ENCODE data around the gene FGD5.

Gene FGD5

DNA sequence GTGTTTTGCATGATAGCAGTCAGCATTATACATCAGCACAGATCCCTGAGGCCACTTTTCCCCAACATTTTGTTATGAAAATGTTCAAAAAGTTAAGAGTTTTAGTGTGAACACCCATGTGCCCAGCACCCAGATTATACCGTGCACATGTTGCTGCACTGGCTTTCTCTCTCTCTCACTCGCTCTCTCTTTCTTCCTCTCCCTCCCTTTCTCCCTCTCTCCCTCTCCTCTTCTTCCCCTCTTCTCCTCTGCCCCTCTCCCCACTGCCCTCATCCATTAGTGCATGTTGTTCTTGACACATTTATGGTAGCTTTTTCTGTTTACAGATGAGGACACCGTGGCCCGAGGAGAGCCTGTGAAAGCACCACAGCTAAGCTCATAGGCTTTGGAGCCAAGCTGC, 7.3 kb downstream of the FGD5 start:
- no peak overlapping the region for H3K4me3 ChIP-seq (ENCODE audit: low read depth, low read length)

DNA sequence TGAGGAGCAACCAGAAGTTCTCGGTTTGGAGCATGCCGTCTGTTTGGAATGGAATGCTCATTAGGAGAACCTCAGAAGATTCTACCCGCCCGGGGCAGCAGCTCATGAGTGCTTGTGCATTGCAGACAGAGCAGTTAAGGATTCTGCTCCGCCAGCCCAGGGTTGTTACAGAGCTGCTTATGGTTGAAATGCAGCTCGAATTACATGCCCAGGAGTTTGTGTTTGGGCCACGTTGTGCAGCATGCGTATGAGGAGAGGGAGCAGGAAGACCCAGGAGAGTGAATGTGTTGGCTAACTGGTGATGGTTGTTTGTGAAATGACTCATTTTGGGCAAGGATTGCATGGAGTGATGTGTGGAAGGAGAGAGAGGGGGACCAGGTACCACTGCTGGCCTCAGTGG, 9.0 kb downstream of the FGD5 start:
- no peak overlapping the region for H3K4me3 ChIP-seq (ENCODE audit: low read depth, low read length)

DNA sequence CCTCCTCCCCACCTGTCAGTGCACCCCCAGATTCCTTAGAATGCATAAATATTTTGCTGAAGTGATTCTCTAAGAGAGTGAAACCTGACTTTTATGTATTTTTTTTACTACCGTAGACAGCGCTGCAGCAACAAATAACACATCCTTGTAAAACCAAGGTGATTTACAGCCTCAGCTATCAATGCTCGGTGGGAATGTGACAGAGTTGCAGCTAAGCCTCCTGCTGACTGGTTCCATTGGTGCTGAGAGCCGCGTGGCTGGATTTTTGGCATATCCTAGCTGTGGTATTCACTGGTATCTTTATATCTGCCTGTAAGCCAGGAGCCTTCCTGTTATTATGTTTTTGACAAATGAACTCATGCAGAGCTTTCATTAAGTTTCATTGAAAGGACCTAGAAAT, 11.0 kb downstream of the FGD5 start:
- H3K4me3 ChIP-seq (ENCODE audit: low read depth, low read length): no peak overlapping the region

DNA sequence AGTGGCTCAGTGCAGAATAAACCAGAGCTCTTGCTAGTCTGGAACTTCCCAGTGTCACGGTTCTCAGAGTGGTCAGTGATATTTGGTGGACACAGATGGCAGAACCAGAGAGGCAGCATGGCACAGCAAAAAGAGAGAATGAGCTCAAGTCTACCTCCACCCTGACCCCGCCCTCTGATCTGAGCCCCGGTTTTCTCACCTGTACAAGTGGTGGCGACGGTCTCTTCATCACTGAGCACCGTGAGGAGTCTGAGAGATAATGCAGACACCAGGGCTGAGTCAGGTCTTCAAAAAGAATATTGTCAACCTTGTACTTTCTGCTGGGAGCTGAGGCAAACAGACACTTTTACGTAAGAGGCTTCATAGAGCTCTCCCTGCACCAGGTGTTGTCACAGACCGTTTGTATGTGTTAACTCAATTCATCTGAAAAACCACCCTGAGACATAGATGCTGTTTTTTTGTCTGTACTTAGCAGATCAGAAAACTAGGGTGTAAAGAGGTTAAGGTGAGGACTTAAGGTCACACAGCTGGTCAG, 13.2 kb downstream of the FGD5 start:
- H3K4me3 ChIP-seq (ENCODE audit: low read depth, low read length): no peak overlapping the region

DNA sequence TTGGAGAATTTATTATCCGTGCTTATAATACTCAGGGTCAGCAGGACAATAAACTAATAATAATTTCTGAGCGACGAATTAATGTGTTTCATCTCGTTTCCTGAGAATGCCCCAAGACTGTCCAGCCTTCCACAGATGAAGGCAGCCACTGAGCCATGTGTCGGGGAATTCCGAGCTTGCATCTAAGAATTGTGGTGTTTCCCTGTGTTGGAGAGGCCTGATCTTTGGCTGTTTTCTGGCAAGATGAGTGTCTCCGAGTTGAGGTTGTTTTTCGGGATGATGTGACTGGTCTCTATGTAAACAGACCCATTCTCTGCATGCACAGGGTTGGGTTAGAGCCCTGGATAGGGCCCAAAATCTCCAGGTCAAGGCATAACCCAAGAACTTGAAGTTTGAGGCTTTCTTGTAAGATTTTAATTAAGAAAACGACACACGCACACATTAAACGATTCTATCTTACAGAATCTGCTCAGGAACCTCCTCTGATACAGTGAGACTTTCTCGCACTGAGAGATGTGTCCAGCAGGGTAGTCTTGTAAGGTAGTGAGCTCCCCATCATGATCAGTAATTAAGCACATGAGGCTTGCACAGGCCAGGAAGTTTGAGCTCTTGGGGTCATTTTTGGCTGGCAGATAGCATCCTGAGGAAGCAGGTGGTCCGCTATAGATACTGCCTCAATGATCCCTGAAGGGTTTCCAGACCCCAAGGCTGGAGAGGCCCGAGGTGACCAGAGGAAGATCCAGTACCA, 14.4 kb downstream of the FGD5 start:
- no peak overlapping the region for H3K4me3 ChIP-seq (ENCODE audit: low read depth, low read length)

DNA sequence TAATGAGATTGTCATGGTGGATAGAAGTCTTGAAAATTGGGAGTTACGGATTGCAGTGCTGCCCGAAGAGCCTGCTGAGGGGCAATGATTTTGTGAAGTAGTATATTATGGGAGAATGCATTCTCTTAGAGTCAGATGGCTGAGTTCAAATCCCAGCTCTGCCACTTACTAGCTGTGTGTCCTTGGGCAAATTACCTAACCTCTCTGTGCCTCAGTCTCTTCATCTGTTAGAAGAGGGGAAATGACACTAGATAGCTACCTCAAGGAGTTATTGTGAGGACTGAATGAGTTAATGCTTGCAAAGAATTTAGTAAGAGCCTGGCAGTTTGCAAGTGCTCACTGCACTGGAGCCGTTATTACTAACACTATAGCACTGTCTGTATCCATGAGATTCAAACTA, 15.4 kb downstream of the FGD5 start:
- H3K4me3 ChIP-seq (ENCODE audit: low read depth, low read length): no peak overlapping the region

DNA sequence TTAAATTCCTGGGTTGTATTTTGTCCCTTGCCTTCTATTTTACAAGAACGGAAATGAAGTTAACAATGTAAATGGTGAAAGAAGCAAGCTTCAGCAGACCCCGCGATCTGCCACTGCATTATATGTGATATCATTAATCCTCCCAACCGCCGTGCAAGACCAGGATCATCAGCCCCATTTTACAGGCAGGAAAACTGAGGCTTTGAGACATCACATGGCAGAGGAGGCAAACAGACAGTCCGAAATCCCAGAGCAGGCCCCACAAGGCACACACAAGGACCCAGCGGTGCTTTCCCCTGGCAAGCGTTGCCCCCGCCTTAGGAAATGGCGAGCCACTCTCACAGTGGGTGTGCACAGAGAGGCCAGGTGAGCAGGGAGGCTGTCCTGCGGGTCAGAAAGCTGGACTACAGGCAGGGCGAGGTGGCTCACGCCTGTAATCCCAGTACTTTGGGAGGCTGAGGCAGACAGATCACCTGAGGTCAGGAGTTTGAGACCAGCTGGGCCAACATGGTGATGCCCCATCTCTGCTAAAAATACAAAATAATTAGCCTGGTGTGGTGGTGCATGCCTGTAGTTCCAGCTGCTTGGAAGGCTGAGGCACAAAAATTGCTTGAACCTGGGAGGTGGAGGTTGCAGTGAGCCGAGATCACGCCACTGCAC, 16.2 kb downstream of the FGD5 start:
- H3K4me3 ChIP-seq (ENCODE audit: low read depth, low read length): no peak overlapping the region

DNA sequence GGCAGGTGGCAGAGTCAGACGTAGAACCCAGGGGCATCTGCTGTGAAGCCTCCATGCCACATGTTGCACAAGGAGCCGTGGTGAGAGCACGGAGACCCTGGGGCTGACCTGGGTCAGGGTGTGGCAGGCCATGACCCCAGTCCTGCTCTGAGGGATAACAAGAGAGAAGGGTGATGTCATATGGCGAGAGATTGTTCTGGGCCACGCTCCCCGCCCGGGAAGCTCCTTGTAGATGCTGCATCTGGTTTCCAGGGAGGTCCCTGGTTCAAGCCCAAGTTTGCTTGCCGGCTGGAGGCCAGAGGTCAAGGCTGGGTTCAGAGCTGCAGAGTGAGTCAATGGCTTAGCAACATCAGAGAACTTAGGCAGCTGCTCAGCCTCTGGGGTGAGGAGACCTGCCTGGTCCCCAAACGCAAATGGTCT, 17.3 kb downstream of the FGD5 start:
- H3K4me3 ChIP-seq (ENCODE audit: low read depth, low read length): no peak overlapping the region

DNA sequence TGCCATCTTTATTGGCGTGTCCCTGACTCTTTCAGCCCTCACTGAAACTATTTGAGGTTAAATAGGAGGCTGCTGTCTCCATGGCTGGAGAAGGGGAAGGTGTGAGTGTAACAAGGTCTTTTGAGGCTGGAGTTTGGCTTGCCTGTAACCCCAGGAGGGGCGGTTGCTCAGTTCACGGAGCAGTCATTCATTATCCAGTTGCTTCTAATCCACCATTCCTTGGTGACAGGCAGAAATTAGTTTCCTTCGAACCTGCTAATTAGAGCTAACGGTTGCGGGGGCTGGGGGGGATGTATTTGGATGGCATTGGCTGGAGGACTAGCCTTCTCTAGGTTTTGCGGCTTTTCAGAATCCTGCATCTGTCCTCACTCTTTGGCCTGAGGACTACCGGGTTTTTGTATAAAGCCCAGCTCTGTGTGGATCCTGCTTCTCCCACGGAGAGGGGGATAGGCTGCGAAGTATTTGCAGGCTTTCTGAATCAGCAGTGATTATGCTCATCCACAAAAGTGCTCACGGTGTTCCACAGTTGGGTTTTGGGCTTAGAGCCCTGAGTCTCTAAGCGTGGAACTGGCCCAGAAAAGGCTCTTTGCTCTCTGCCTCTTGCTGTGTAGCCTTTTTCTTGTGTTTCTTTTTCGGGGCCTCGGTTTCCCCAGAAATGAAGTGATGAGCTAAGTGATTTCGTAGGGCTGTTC, 18.6 kb downstream of the FGD5 start:
- H3K4me3 ChIP-seq (ENCODE audit: low read depth, low read length): no peak overlapping the region

DNA sequence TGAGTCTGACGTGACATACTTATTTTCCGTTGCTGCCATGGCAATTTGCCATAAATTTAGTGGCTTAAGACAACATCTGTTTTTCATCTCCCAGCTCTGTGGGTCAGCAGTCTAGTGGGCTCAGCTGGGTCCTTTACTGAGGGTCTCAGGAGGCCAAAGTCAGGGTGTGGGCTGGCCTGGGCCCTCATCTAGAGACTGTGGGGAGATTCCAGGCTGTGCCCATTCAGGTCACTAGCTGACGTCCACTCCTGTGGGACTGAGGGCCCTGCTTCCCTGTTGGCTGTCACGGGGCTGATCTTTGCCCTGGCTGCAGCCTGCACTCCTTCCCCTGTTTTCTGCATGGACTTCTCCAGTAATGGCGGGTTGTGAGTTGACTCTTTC, 19.1 kb downstream of the FGD5 start:
- H3K4me3 ChIP-seq (ENCODE audit: low read depth, low read length): no peak overlapping the region

DNA sequence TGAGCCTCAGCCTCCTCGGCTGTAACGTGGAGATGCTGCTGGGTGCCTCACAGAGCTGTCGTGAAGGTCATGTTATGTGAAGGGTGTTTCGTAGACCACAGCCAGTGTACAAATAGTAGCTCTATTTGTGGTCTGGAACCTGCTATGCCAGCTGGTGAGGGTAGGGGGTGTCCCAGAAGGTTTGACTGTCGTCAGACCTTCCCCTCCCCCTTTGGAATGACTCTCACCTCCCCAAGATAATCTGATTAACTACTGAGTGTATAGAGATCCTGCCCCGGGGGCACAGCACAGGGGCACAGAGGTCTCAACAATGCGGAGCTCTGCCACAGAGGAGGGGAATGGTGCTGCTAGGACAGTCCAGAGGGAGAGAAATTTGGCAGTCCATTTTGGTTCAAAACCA, 20.5 kb downstream of the FGD5 start:
- no peak overlapping the region for H3K4me3 ChIP-seq (ENCODE audit: low read depth, low read length)

DNA sequence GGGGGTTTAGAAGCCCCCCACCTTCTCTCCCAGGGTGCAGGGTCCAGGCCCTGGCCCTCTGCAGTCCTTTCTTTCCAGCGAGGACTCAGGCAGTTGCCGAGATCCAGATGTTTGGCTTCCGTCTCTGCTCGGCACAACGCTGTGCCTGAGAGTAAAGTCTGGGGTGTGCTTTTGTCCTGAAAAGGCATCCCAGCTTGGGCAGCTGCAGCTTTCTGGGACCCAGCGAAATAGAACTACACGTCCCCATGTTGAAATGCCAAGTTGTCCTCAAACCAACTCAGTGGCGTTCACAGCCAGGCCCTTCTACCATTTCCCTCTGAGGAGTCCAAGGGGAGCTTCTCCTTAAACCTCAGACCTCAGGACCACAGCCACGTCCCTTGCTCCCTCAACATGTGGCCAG, 23.1 kb downstream of the FGD5 start:
- H3K4me3 ChIP-seq (ENCODE audit: low read depth, low read length): no peak overlapping the region

DNA sequence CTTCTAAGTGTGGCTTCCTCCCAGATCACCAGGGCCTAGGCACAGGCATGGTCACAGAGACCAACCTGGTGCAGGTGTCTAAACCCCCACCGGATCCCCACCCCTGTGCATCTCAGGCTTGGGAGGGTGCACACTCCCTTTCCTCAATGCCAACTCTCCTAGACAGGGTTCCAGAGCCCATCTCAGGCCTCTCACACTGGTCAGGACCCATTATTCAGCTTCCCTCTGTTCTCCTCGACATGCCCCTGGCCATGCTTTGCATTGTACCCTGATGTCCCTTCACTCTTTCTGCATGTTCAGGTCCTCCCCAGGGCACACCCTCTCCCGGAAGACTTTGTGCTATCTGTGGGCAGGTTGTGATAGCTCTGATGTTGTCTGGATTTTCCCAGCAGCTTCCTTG, 23.5 kb downstream of the FGD5 start:
- H3K4me3 ChIP-seq (ENCODE audit: low read depth, low read length): no peak overlapping the region

DNA sequence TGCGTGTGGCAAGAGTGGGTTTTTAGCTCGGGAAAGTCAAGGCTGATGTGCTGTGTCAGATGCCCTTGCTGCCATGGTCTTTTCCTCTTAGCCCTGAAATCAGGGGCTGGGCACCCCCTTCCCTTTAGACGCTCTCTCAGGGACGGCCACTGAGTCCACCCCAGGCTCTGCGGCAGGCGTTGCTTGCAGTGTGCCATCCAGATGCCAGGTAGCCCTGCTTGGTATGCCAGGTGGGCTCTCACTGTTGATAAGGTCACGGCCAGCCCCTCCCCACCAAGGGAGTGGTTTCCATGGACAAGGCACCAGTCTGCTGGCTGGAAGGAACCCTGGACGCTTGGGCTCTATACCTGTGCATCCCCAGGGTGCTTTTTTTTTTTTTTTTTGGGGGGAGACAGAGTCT, 24.6 kb downstream of the FGD5 start:
- no peak overlapping the region for H3K4me3 ChIP-seq (ENCODE audit: low read depth, low read length)

DNA sequence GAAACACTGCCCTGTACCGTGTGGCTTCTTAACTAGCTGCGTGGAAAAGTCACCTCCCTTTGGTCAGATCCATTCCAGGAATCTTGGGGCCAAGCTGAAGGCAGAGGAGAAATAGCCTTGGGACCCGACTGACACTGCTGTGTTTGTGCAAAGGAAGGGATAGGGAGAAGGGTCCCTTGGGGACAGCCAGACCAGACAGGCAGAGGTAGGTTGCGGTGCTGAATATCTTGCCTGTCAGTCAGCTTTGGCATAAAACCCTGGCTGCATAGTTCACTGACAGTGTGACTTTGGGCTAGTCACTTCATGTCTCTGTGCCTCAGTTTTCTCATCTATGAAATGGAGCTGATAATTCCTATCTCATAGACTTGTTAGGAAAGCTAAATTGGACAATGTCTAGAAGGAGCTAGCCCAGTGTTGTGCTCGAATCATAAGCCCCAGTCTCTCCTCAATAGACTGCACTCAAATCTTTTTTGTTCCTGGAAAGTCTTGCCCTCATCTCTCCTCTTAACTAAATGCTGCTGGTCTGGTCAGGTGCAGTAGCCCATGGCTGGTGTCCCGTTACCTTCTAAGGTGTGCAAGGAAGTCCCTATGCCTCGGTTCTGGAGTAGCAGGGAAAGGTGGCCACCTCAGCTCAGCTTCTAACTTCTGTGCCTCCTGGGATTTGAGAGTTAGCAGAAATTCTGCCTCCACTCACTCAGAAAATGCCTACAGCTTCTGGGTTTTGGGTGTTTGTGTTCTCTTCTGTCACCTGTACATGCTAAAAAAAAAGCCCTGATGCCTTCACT, 25.8 kb downstream of the FGD5 start:
- no peak overlapping the region for H3K4me3 ChIP-seq (ENCODE audit: low read depth, low read length)

DNA sequence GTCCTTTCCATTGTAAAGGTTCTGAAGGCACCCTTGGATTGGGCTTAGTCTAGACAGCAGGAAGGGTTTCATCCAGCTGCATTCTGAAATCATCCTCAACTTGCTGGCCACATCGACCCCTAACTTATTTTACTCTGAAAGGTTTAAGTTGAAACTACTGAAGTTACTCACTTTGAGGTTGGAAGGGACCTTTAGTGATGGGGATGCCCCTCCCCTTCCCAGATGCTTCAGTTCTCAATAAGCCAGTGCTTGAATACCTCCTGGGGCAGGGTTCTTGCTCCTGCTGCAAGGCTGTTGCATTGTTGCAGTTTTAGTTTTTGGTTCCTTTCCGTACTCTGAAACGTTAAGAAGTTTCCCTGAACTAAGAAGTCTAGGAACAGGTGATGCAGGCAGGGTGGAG, 26.4 kb downstream of the FGD5 start:
- H3K4me3 ChIP-seq (ENCODE audit: low read depth, low read length): no peak overlapping the region

DNA sequence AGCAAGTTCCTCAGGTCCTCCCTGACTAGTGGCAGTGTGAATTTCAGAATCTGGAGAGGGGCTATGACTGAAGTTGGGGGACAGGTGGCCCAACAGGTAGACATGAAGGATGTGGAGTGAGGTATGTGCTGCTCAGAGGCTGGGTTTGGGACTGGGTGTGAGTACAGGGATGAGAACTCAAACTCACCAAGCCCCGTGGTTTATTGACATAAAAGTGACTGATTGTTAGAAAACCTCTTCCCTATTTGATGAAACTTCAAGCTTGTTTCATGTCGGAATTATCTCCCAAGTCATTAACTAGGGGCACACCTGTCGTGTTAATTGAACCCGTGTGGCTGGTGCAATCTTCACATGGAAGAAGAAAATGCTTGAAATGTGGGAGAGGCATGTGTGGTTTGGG, 27.1 kb downstream of the FGD5 start:
- H3K4me3 ChIP-seq (ENCODE audit: low read depth, low read length): no peak overlapping the region

DNA sequence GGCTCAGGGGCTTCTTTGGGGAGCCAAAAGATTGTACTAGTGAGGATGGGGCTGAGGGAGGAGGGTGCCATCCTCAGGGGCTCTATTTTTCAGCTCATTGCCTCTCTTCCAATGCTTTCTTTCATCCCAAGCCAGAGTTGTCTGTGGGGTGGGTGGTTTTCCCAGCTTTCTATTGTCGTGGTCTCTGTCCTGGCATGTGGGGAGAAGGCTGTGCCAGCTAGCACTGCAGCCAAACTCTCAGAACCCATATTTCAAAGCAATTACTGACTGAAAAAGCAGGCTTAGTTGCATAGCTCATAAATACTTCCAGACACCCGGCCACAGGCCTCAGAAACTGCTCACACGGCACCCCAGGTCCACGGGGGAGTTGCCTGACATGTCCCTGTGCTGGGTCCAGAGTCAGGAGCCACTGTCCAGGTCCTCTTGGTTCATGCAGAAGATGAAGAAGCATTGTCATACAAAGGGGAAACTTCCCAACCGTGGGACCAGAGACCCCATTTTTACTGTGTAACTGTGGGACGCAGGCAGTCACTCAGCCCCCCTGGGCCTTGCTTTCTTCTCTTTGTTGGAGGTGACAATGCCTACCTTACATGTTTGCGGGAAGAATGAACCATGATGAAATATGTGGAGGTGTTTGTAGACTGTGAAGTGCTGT, 27.6 kb downstream of the FGD5 start:
- no peak overlapping the region for H3K4me3 ChIP-seq (ENCODE audit: low read depth, low read length)

DNA sequence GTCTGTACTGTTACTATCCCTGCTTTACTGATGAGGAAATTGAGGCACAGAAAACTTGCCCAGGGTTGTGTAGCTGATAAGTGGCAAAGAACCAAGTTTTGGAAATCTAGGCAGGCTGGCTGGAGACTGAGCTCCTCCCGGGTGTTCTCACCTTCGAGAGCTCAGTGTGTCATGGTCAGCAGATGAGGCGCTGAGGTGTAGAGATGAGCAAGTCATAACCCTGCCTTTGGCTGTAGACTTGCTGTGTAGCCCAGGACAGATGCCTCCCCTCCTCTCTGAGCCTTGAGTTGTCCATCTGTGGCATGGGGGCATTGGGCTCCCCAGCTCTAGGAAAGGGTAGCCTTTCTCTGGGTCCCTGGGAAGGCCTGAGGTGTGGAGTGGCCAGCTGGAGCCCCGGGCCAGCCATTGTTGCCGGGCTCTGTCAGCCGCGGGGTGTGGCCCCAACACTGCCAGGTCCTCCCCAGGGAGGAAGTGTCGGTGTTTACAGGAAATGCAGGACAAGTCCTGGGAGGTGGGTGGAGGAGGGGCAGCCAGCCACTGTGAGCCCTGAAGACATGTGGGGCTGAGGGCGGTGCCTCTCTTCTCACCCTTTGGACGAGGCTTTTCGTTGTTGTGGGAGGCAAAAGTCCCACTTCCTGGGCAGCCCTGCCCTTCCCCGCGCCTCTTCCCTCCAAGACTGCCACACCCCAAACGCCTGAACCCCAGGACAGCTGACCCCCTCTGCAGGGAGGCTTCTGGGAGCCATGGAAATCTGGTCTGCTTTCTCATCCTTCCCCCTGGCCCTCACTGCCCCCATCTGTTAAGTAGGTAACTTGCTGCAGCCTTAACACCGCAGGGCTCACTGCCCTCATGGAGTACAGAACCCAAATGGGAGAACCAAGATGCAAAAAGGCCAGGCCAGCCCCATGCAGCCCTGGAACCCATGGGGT, 29.1 kb downstream of the FGD5 start:
- H3K4me3 ChIP-seq (ENCODE audit: low read depth, low read length): no peak overlapping the region

DNA sequence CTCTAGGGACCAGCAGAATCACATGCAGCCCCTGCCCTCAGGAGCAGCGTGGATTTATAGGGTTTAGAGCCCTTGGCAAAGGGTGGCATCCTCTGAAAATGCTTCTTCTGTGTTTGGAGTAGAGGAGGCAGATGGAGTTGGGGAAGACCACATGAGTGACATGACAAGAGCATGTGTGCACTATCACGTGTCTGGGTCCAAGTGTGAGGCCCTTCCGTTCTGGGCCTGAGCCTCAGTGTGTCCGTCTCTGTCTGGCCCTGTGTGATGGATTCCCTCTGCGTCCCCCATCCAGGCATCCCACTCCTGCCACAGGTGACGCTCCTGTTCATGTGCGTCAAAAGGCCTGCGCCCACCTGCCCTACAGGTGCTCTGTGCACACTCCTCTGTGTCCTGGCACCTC, 30.1 kb downstream of the FGD5 start:
- H3K4me3 ChIP-seq (ENCODE audit: low read depth, low read length): no peak overlapping the region

All from iPS-11a (cell line).